H1 (cell line): ENCODE measurements around the gene CRHR1. TPM values are rescaled to one million over a fixed set of nuclear protein-coding genes. Genes with fewer than 3 reads are reported as not detected.

Experiments used
- CTCF ChIA-PET: fragments of 300-600 bp; sonication (Branson Sonifier 250); formaldehyde crosslinking; loops from one replicate; lab custom pipeline; 2021; ENCODE audit not compliant: partially characterized antibody; lab: Charles Lee
- POLR2A ChIA-PET: fragments of 300-600 bp; sonication (Branson Sonifier 250); formaldehyde crosslinking; loops from one replicate; lab custom pipeline; 2021; ENCODE audit warnings: inconsistent platforms; ENCODE audit not compliant: partially characterized antibody; lab: Charles Lee
- DNase-seq, 2 experiments: peaks; one replicate each; pipeline versions ENCODE4 v3.0.0 to v3.0.0-alpha.2; 2010 to 2022; ENCODE audit warnings: low spot score in 2 of 2, low read depth in 1 of 2, mixed read lengths in 1 of 2
- FAIRE-seq: peaks from 2 replicates; lab custom pipeline; 2011; peaks lifted over from hg19 to GRCh38; lab: Jason Lieb, UNC
- H2AFZ ChIP-seq: 2 replicates; pipeline ENCODE4 v1.8.1; 2012; ENCODE audit warnings: low read length, inconsistent platforms
- H2AK5ac ChIP-seq: 2 replicates; pipeline ENCODE4 v1.6.1; 2013; ENCODE audit warnings: low read depth, low read length
- H2BK120ac ChIP-seq: replicated peaks from 2 replicates; pipeline ENCODE3; 2013; ENCODE audit warnings: low read depth, low read length, inconsistent platforms
- H2BK12ac ChIP-seq: 2 replicates; pipeline ENCODE4 v1.6.1; 2013; ENCODE audit warnings: low read depth, low read length
- H2BK15ac ChIP-seq: 2 replicates; pipeline ENCODE4 v1.6.1; 2013; ENCODE audit warnings: low read length
- H2BK20ac ChIP-seq: 2 replicates; pipeline ENCODE4 v1.6.1; 2013; ENCODE audit warnings: low read length
- H2BK5ac ChIP-seq: 2 replicates; pipeline ENCODE4 v1.6.1; 2013; ENCODE audit warnings: low read depth, low read length
- H3K14ac ChIP-seq: 2 replicates; pipeline ENCODE4 v1.6.1; 2013; ENCODE audit warnings: inconsistent platforms; ENCODE audit not compliant: insufficient read length
- H3K18ac ChIP-seq: 2 replicates; pipeline ENCODE4 v1.6.1; 2013; ENCODE audit warnings: low read length; ENCODE audit errors: extremely low read depth
- H3K23ac ChIP-seq: 2 replicates; pipeline ENCODE4 v1.6.1; 2013; ENCODE audit warnings: inconsistent platforms; ENCODE audit not compliant: insufficient read length
- H3K23me2 ChIP-seq: 2 replicates; pipeline ENCODE4 v1.6.1; 2013; ENCODE audit warnings: low read depth, low read length
- H3K27ac ChIP-seq: 2 replicates; pipeline ENCODE4 v1.6.1; 2011; ENCODE audit warnings: low read depth, low read length, inconsistent platforms
- H3K27me3 ChIP-seq, 4 experiments: replicated peaks in 1 of 4; 1 replicate in 1 of 4; 2 replicates in 3 of 4; pipeline versions ENCODE4 v1.6.1 to v1.8.1; 2011 to 2013; ENCODE audit warnings: low read length in 3 of 4, mild to moderate bottlenecking in 3 of 4, inconsistent platforms in 2 of 4, mixed read lengths in 2 of 4, moderate library complexity in 1 of 4; ENCODE audit not compliant: control insufficient read depth in 3 of 4, insufficient read depth in 3 of 4; ENCODE audit errors: extremely low read depth in 1 of 4
- H3K36me3 ChIP-seq, 4 experiments: 2 replicates each; pipeline versions ENCODE4 v1.6.1 to v1.8.1; 2011 to 2013; ENCODE audit warnings: mild to moderate bottlenecking in 4 of 4, low read length in 3 of 4, moderate library complexity in 2 of 4, control low read depth in 1 of 4, inconsistent platforms in 1 of 4; ENCODE audit not compliant: insufficient read depth in 4 of 4, control insufficient read depth in 2 of 4
- H3K4ac ChIP-seq: replicated peaks from 2 replicates; pipeline ENCODE3; 2013; ENCODE audit warnings: low read length, low read depth, mixed read lengths, inconsistent platforms; ENCODE audit not compliant: insufficient read length
- H3K4me1 ChIP-seq, 4 experiments: replicated peaks in 1 of 4; 1 replicate in 1 of 4; 2 replicates in 3 of 4; pipeline versions ENCODE4 v1.6.1 to v1.8.1; 2011 to 2013; ENCODE audit warnings: low read length in 3 of 4, inconsistent platforms in 2 of 4, mixed read lengths in 1 of 4; ENCODE audit not compliant: insufficient read depth in 4 of 4, control insufficient read depth in 3 of 4
- H3K4me2 ChIP-seq, 2 experiments: 2 replicates each; pipeline versions ENCODE4 v1.6.1 to v1.8.1; 2011 to 2013; ENCODE audit warnings: low read depth in 2 of 2, low read length in 2 of 2, control low read depth in 1 of 2, inconsistent platforms in 1 of 2, mild to moderate bottlenecking in 1 of 2; ENCODE audit not compliant: insufficient read depth in 1 of 2
- H3K4me3 ChIP-seq, 4 experiments: fragments of 200-600, 300-600 bp in 1 of 4; sonication (generic), shearing (Covaris generic), sonication (Bioruptor Twin) in 1 of 4; 2 replicates each; pipeline versions ENCODE4 v1.5.1 to v1.8.1; 2011 to 2016; ENCODE audit warnings: low read length in 4 of 4, low read depth in 3 of 4, control low read depth in 2 of 4, inconsistent platforms in 2 of 4, mild to moderate bottlenecking in 2 of 4, mixed read lengths in 1 of 4, moderate library complexity in 1 of 4; ENCODE audit not compliant: insufficient read depth in 2 of 4; ENCODE audit errors: extremely low read depth in 1 of 4
- H3K56ac ChIP-seq: replicated peaks from 2 replicates; pipeline ENCODE3; 2013; ENCODE audit warnings: low read depth, mild to moderate bottlenecking, mixed read lengths, low read length, inconsistent platforms; ENCODE audit not compliant: insufficient read length
- H3K79me1 ChIP-seq: 2 replicates; pipeline ENCODE4 v1.6.1; 2013; ENCODE audit warnings: low read depth, low read length, control low read depth
- H3K79me2 ChIP-seq, 2 experiments: 2 replicates each; pipeline versions ENCODE4 v1.6.1 to v1.8.1; 2012 to 2013; ENCODE audit warnings: low read length in 2 of 2, mild to moderate bottlenecking in 2 of 2, inconsistent platforms in 1 of 2; ENCODE audit not compliant: insufficient read depth in 2 of 2, control insufficient read depth in 1 of 2
- H3K9ac ChIP-seq, 4 experiments: replicated peaks in 1 of 4; 1 replicate in 1 of 4; 2 replicates in 3 of 4; pipeline versions ENCODE4 v1.6.1 to v1.8.1; 2011 to 2013; ENCODE audit warnings: low read depth in 3 of 4, low read length in 3 of 4, control low read depth in 2 of 4, mild to moderate bottlenecking in 2 of 4, moderate library complexity in 2 of 4, inconsistent platforms in 1 of 4; ENCODE audit errors: extremely low read depth in 1 of 4
- H3K9me3 ChIP-seq, 2 experiments: 2 replicates each; pipeline versions ENCODE4 v1.6.1 to v1.8.1; 2012 to 2013; ENCODE audit warnings: mild to moderate bottlenecking in 2 of 2, moderate library complexity in 2 of 2, control low read depth in 1 of 2, inconsistent platforms in 1 of 2, low read depth in 1 of 2, low read length in 1 of 2, mixed read lengths in 1 of 2; ENCODE audit not compliant: insufficient read depth in 2 of 2
- H4K20me1 ChIP-seq, 2 experiments: replicated peaks in 1 of 2; 2 replicates each; pipeline versions ENCODE3 to v1.8.1; 2011 to 2013; ENCODE audit warnings: inconsistent platforms in 2 of 2, low read length in 2 of 2, mild to moderate bottlenecking in 1 of 2; ENCODE audit not compliant: insufficient read depth in 2 of 2, control insufficient read depth in 1 of 2
- H4K5ac ChIP-seq: 2 replicates; pipeline ENCODE4 v1.6.1; 2013; ENCODE audit warnings: low read length, low read depth, mixed read lengths, inconsistent platforms; ENCODE audit not compliant: insufficient read length
- H4K8ac ChIP-seq: 2 replicates; pipeline ENCODE4 v1.8.0; 2013; ENCODE audit warnings: mild to moderate bottlenecking, moderate library complexity, low read length, inconsistent platforms; ENCODE audit not compliant: insufficient read depth; ENCODE audit errors: extremely low read depth
- H4K91ac ChIP-seq: replicated peaks from 2 replicates; pipeline ENCODE3; 2013; ENCODE audit warnings: low read length, mixed read lengths, inconsistent platforms; ENCODE audit not compliant: insufficient read length
- KDM4A ChIP-seq: IDR thresholded peaks from one replicate; pipeline ENCODE4 v1.7.1; 2012; ENCODE audit warnings: low read depth, mild to moderate bottlenecking, moderate library complexity, low read length, inconsistent platforms; ENCODE audit not compliant: severe bottlenecking
- RXRA ChIP-seq: IDR thresholded peaks from 2 replicates; pipeline ENCODE4 v1.6.1; 2011; ENCODE audit warnings: low read depth, mild to moderate bottlenecking, low read length, moderate library complexity; ENCODE audit not compliant: insufficient read depth
- SIRT6 ChIP-seq: IDR thresholded peaks from one replicate; pipeline ENCODE4 v1.7.1; 2012; ENCODE audit warnings: low read length, inconsistent platforms
- SP2 ChIP-seq: IDR thresholded peaks from 2 replicates; pipeline ENCODE4 v1.6.1; 2012; ENCODE audit warnings: mild to moderate bottlenecking, low read length, inconsistent platforms
- TAF1 ChIP-seq: IDR thresholded peaks from 2 replicates; pipeline ENCODE4 v1.6.1; 2011; ENCODE audit warnings: mild to moderate bottlenecking, low read depth, low read length
- WGBS, 2 experiments: shearing (Covaris generic) in 1 of 2; methylation state at CpG; one replicate each; pipeline versions ENCODE4 v1.1.6 to v1.1.7; 2013 to 2015; ENCODE audit warnings: low lambda C conversion rate in 2 of 2, mixed read lengths in 2 of 2, inconsistent platforms in 1 of 2, low coverage in 1 of 2, missing lambda C conversion rate in 1 of 2; ENCODE audit not compliant: insufficient replicate concordance in 2 of 2, insufficient coverage in 1 of 2, insufficient read length in 1 of 2; ENCODE audit errors: extremely low coverage in 1 of 2, missing lambda C conversion rate in 1 of 2; 5-methylcytosine and 5-hydroxymethylcytosine counted together
- polyA plus RNA-seq, 7 experiments: library from polyadenylated mRNA; depleted of rRNA in 3 of 7; stranded (reverse) in 5 of 7; unstranded in 2 of 7; fragments of >200 nt in 5 of 7; fragments of 200-250 nt in 2 of 7; gene quantifications; 1 replicate in 5 of 7; 2 replicates in 1 of 7; 4 replicates in 1 of 7; pipeline versions ENCODE4 v1.2.1 to v1.2.3, GENCODE V29; 2011 to 2013; ENCODE audit warnings: missing spikeins in 2 of 7, mixed read lengths in 2 of 7
- total RNA-seq: library from RNA; stranded (reverse); fragmentation: NEBNext Ultra II Directional; extraction: Animal tissue kit (Norgen Biotek cat#: 25700); gene quantifications from 2 replicates; pipeline ENCODE4 v1.2.1, GENCODE V29; 2021
- TF ChIP-seq, protein P1 (sequence below): IDR thresholded peaks from 2 replicates; pipeline ENCODE4 v1.6.1; 2012; ENCODE audit warnings: inconsistent platforms

The CRHR1 gene
- total and polyA plus RNA-seq, 2 of the 8 experiments (the other 6 are each of a cell fraction or from before 2014, with no cell fraction given), result 0.56 to 1.7 TPM

DNA sequence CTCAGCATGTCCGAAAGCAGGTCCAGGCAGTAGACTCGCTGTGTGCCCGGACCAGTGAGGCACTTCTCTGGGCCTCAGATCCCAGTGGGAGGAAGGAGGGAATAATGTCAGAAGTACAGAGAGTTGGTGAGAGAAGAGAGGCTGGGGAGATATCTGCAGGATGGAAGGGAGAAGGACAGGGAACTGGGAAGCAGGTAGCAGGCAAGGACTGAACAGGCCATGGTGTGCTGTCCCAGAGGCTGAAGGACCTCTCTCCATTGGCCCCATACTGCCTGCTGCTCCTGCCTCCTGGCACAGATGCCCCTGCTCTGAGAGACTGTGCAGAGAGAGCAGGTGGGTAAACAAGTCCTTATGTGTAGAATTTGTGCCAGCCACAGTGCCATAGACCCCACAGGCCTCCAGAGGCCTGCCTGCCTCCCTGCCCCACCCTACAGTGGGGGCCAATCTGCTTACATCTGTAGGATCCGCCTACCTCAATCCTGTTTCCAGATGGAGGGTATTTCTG, 34.2 kb upstream of the CRHR1 start:
- Histone ChIP-seq H4K8ac (no peak overlapping the region), H3K14ac (no peak overlapping the region), H2BK20ac (no peak overlapping the region), H4K5ac (no peak overlapping the region), H2AFZ (no peak overlapping the region), H2BK15ac (no peak overlapping the region), H3K27me3 (peaks cover 8 to 75% (median 48%) of the 10 kb centered on the region in 4 experiments), H3K79me2 (no peaks in the 10 kb centered on the region), H2BK5ac (no peak overlapping the region), H3K4me2 (no peak overlapping the region), H2BK120ac (no peak overlapping the region), H3K18ac (no peak overlapping the region), H3K9ac (no peak overlapping the region), H3K23me2 (no peaks in the 10 kb centered on the region; the same call in 1 of the 2 replicates), H3K4me3 (no peak overlapping the region), H3K36me3 (no peaks in the 10 kb centered on the region), H4K20me1 (peaks cover 2 to 4% of the 10 kb centered on the region in 2 experiments), H3K4ac (no peak overlapping the region), H3K23ac (no peak overlapping the region), H3K56ac (no peak overlapping the region), H3K9me3 (no peaks in the 10 kb centered on the region), H4K91ac (no peak overlapping the region), H3K4me1 (peaks cover 2 to 5% (median 3%) of the 10 kb centered on the region in 4 experiments; a peak in 5 of 7 replicates), H2AK5ac (no peak overlapping the region), H3K79me1 (no peaks in the 10 kb centered on the region), H2BK12ac (no peak overlapping the region), H3K27ac (no peak overlapping the region)
- 66% methylated on average over 4 of the region's 4 CpGs; no CpG with 5 or more reads in 1 of the 2 experiments for WGBS, 2 experiments
- POLR2A ChIA-PET, result no interaction called here
- no peak for DNase-seq
- TF ChIP-seq, protein P1, sequence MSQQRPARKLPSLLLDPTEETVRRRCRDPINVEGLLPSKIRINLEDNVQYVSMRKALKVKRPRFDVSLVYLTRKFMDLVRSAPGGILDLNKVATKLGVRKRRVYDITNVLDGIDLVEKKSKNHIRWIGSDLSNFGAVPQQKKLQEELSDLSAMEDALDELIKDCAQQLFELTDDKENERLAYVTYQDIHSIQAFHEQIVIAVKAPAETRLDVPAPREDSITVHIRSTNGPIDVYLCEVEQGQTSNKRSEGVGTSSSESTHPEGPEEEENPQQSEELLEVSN, result no peak
- TF ChIP-seq SP2 (no peak), KDM4A (no peak), RXRA (no peak), SIRT6 (no peak), TAF1 (no peak)
- CTCF ChIA-PET, result interaction anchor here (0.7 to 2.0 kb wide), 5 partner anchors 9 to 110 kb away, joined by 3 to 8 read pairs (median 3); no protein-coding TSS in a partner anchor
- FAIRE-seq, result no peak
